ENCODE data around the gene SERPINB1. TPM values are rescaled to one million over a fixed set of nuclear protein-coding genes. Genes with fewer than 3 reads are reported as not detected.
"Not testable (repeated sequence)": the region's sequence is repeated elsewhere in the genome, so short reads cannot be mapped to it uniquely, and the experiment has no call there.

SERPINB1 gene
- total RNA-seq (2014; rRNA removed; shearing (Covaris generic); ENCODE audit: low replicate concordance): 51.6 and 54.2 TPM in 2 replicates

DNA sequence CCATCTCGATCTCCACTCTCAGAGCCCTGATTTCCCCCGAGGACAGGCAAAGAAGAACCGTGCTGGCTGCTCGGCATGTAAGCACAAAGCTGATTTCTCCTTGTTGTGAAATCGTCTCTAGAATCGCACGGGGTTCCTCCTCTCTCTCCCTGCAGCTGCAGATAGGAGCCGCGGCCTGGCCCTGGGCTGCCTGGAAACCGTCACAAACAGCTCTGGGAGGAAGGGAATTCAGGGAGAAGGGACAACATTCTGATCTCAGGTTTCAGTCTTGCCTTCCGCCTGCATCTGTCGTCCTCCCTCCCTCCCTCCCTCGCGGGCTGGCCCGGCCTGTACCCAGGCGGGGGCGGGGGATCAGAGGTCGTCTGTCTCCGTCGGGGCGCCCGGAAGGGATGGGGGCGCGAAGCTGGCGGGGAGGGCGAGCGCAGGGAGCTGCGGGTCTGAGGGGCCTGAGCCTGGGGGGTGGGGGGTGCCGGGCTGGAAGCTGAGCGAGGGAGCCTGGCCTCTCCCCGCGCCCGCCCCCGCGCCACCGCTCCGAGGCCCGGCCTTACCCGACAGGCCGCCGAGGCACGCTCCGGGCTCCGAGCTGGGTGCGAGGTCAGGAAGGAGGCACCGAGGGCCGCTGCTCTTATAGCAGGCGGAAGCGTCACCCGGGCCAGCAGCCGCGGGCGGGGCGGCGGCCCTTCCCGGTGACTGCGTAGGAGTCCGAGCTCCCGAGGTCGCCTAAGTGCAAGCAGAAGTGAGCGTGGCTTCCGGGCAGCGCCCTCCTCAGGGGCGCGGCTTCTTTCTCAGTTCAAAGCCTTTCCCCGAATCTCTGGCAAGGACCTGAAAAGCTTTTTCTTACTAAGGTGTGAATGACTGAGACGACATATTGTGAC is at the start of gene SERPINB1:
SERPINB1 (minus strand) TSS at position 600 of the 875 bp plus-strand sequence. CDS start 1,277 bp downstream, outside the sequence.
- peak; percentile 88 for DNase-seq (ENCODE audit: low read depth)
- in situ Hi-C loops (cut with HindIII; ENCODE audit: low pct_unique_long_range_greater_than_20kb, low sequenced_read_pairs): no loop called here

GRCh38 chr6:2890976-2891767 is 49.5 kb upstream of the SERPINB1 start:
- no peak for DNase-seq (ENCODE audit: low read depth)
- in situ Hi-C loops (cut with HindIII; ENCODE audit: low pct_unique_long_range_greater_than_20kb, low sequenced_read_pairs): loop anchor here (5.0 kb wide), 1 partner anchor 41 kb away; no protein-coding TSS in a partner anchor

- no peak for DNase-seq (ENCODE audit: low read depth)
- in situ Hi-C loops (cut with HindIII; ENCODE audit: low pct_unique_long_range_greater_than_20kb, low sequenced_read_pairs): no loop called here
Observed at GRCh38 chr6:2885967-2886735, 44.5 kb upstream of the SERPINB1 start.

- in situ Hi-C loops (cut with HindIII; ENCODE audit: low pct_unique_long_range_greater_than_20kb, low sequenced_read_pairs): no loop called here
- no peak for DNase-seq (ENCODE audit: low read depth)
Observed at GRCh38 chr6:2884804-2885203, 43.1 kb upstream of the SERPINB1 start.

GRCh38 chr6:2883673-2884072 is 42.0 kb upstream of the SERPINB1 start:
- DNase-seq (ENCODE audit: low read depth): no peak
- in situ Hi-C loops (cut with HindIII; ENCODE audit: low pct_unique_long_range_greater_than_20kb, low sequenced_read_pairs): no loop called here

- DNase-seq (ENCODE audit: low read depth): no peak
- in situ Hi-C loops (cut with HindIII; ENCODE audit: low pct_unique_long_range_greater_than_20kb, low sequenced_read_pairs): no loop called here
Observed at GRCh38 chr6:2881423-2881822, 39.8 kb upstream of the SERPINB1 start.

- in situ Hi-C loops (cut with HindIII; ENCODE audit: low pct_unique_long_range_greater_than_20kb, low sequenced_read_pairs): not testable (repeated sequence)
Observed at GRCh38 chr6:2880156-2880555, 38.5 kb upstream of the SERPINB1 start.

GRCh38 chr6:2877960-2878359 is 36.3 kb upstream of the SERPINB1 start:
- in situ Hi-C loops (cut with HindIII; ENCODE audit: low pct_unique_long_range_greater_than_20kb, low sequenced_read_pairs): no loop called here
- DNase-seq (ENCODE audit: low read depth): no peak

More at GRCh38 chr6:2880156-2880555, 38.5 kb upstream of the SERPINB1 start:
- DNase-seq (ENCODE audit: low read depth): not testable (repeated sequence)

DNA sequence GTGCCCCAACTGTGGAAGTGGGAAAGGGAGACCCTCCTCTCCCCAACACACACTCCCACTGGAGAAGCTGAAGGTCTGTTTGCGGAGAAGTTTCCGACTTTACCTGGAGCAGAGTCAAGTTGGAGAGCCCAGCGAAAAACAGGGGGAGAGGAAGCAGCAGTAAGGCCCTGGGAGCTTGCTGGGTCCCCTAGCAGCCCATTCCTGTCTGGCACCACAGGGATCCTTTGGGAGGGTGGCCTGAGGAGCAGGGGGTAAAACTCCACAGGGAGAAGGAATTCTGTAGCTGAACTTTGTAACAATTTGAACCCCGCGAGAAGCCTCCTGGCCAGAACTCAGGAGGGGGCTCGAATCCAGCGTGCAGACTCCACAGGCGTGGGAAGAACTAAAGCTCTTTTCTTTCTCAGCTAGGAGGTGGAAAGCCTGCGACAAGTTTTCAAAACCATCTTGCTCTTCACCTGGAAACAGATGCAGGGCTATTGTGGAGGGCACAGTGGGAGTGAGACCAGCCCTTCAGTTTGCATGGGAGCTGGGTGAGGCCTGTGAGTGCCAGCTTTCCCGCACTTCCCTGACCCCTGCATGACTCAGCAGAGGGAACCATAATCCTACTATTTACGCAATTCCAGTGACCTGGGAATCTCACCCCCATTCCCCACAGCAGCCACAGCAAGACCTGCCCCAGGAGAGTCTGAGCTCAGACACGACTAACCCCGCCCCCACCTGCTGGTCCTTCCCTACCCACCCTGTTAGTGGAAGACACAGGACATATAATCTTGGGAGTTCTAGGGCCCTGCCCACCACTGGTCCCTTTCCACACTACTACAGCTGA is 35.6 kb upstream of the SERPINB1 start:
- in situ Hi-C loops (cut with HindIII; ENCODE audit: low pct_unique_long_range_greater_than_20kb, low sequenced_read_pairs): no loop called here

GRCh38 chr6:2876210-2877056 is 34.8 kb upstream of the SERPINB1 start:
- in situ Hi-C loops (cut with HindIII; ENCODE audit: low pct_unique_long_range_greater_than_20kb, low sequenced_read_pairs): no loop called here
- DNase-seq (ENCODE audit: low read depth): peak; percentile 78

More for the DNA sequence above, 35.6 kb upstream of the SERPINB1 start:
- peak; percentile 64 for DNase-seq (ENCODE audit: low read depth)

DNA sequence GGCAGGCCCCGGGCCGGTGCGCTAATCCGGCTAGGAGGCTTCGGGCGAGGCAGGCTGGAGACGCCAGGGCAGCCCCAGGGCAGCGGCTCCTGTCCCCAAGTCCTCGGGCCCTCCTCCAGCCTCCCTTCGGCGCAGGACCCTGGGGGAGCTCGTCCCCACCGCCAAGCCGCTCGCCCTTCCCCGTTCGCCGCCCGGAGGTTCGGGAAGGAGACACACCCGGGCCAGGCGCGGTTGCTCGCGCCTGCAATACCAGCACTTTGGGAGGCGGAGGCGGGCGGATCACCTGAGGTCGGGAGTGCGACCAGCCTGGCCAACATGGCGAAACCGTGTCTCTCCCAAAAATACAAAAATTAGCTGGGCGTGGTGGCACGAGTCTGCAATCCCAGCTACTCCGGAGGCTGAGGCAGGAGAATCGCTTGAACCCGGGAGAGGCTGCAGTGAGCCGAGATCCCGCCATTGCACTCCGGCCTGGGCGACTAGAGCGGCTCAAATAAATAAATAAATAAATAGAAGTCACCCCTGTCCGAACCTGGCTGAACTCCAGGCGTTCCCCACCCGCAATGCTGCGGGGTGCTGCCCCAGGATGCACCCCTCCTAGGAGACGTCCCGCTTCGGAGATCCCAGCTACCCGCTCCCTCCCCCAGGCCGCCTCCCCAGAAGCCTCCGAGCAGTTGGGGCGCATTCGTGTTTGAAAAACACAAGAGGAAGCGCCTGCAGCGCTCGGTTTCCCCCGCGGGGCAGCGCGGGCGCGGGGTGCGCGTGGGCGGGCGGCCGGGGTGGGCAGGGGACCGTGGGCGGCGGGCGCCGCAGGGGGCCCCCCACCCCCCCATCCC is 33.9 kb upstream of the SERPINB1 start:
- no peak for DNase-seq (ENCODE audit: low read depth)
- in situ Hi-C loops (cut with HindIII; ENCODE audit: low pct_unique_long_range_greater_than_20kb, low sequenced_read_pairs): no loop called here

- no peak for DNase-seq (ENCODE audit: low read depth)
- in situ Hi-C loops (cut with HindIII; ENCODE audit: low pct_unique_long_range_greater_than_20kb, low sequenced_read_pairs): no loop called here
Observed at GRCh38 chr6:2873643-2874042, 32.0 kb upstream of the SERPINB1 start.

GRCh38 chr6:2872423-2873358 is 31.0 kb upstream of the SERPINB1 start:
- in situ Hi-C loops (cut with HindIII; ENCODE audit: low pct_unique_long_range_greater_than_20kb, low sequenced_read_pairs): no loop called here
- no peak for DNase-seq (ENCODE audit: low read depth)

GRCh38 chr6:2871953-2872352 is 30.3 kb upstream of the SERPINB1 start:
- no peak for DNase-seq (ENCODE audit: low read depth)
- in situ Hi-C loops (cut with HindIII; ENCODE audit: low pct_unique_long_range_greater_than_20kb, low sequenced_read_pairs): no loop called here

DNA sequence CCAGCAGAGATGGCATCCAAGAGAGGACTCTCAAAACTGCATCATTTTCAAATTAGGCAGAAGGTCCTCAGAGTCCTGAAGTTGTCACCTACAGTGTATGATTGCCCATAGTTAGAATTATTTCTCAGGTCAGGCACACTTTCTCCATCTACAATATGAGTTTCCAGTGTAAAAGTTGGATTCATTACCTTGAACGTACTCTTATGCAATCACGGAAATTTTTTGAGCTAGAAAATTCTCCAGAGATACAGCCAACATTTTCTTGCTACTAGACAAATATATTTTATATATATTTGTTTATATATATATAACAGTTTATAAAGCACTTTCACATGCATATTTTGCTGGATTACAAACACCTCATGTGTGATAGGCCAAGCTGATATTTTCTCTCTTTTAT is 29.4 kb upstream of the SERPINB1 start:
- in situ Hi-C loops (cut with HindIII; ENCODE audit: low pct_unique_long_range_greater_than_20kb, low sequenced_read_pairs): no loop called here
- no peak for DNase-seq (ENCODE audit: low read depth)
